ENCODE measurements around the gene CTXND2.

GRCh38 chr1:150842964-150843363, 44.0 kb upstream of the CTXND2 start:
- TF ChIP-seq L3MBTL2 (conservative IDR thresholded peaks at IDR 0.05): no peak
- TF ChIP-seq NFRKB (IDR thresholded peaks at IDR 0.05): no peak
- no peak for TF ChIP-seq SP1 (IDR thresholded peaks at IDR 0.05)
- TF ChIP-seq CTBP1 (IDR thresholded peaks at IDR 0.05; ENCODE audit: borderline replicate concordance): no peak
- no peak for TF ChIP-seq TARDBP (IDR thresholded peaks at IDR 0.05)
- TF ChIP-seq SUZ12 (IDR thresholded peaks at IDR 0.05): no peak
- TF ChIP-seq HDGF (IDR thresholded peaks at IDR 0.05; ENCODE audit: borderline replicate concordance): no peak
- TF ChIP-seq ZNF384 (IDR thresholded peaks at IDR 0.05): no peak
